HCEC 1CT (cell line): ENCODE data around the gene FLNC.

Experiments used
- DNase-seq: peaks from one replicate; pipeline ENCODE4 v3.0.0-alpha.2; 2017

The FLNC gene

GRCh38 chr7:128833148-128833945 lies 3.1 kb downstream of the FLNC start:
- DNase-seq = peak; percentile 56

GRCh38 chr7:128833946-128834325 lies 3.7 kb downstream of the FLNC start:
- DNase-seq = no peak

GRCh38 chr7:128835231-128835751 lies 5.1 kb downstream of the FLNC start:
- DNase-seq = no peak

GRCh38 chr7:128835790-128836641 lies 5.8 kb downstream of the FLNC start:
- DNase-seq = no peak

- DNase-seq = no peak
These were observed 6.6 kb downstream of the FLNC start for GRCh38 chr7:128836729-128837348.

- no peak for DNase-seq
These were observed 7.3 kb downstream of the FLNC start for GRCh38 chr7:128837521-128837921.

GRCh38 chr7:128838109-128838779 lies 8.0 kb downstream of the FLNC start:
- DNase-seq = no peak

GRCh38 chr7:128838981-128839731 lies 8.9 kb downstream of the FLNC start:
- DNase-seq = no peak

- no peak for DNase-seq
These were observed 9.6 kb downstream of the FLNC start for GRCh38 chr7:128839751-128840177.

- no peak for DNase-seq
These were observed 10.3 kb downstream of the FLNC start for GRCh38 chr7:128840326-128841170.

GRCh38 chr7:128841171-128841690 lies 11.0 kb downstream of the FLNC start:
- no peak for DNase-seq

GRCh38 chr7:128841921-128842673 lies 11.9 kb downstream of the FLNC start:
- peak; percentile 35 for DNase-seq

GRCh38 chr7:128842674-128843641 lies 12.8 kb downstream of the FLNC start:
- DNase-seq = no peak

GRCh38 chr7:128843938-128844621 lies 13.9 kb downstream of the FLNC start:
- no peak for DNase-seq

- DNase-seq = no peak
These were observed 14.6 kb downstream of the FLNC start for GRCh38 chr7:128844777-128845311.

- no peak for DNase-seq
These were observed 15.3 kb downstream of the FLNC start for GRCh38 chr7:128845475-128845874.

GRCh38 chr7:128845987-128846386 lies 15.8 kb downstream of the FLNC start:
- DNase-seq = no peak
